GM12878 (cell line): ENCODE measurements around the gene PRMT1. TPM values are rescaled to one million over a fixed set of nuclear protein-coding genes. Genes with fewer than 3 reads are reported as not detected.
A peak's percentile ranks its signal among the peaks of the same experiment; 100 is the strongest.

ENCODE experiments used
- ATF2 ChIP-seq: IDR thresholded peaks from 2 replicates; pipeline ENCODE4 v1.6.1; 2012; ENCODE audit warnings: low read length, inconsistent platforms
- CBFB ChIP-seq: IDR thresholded peaks from 2 replicates; pipeline ENCODE4 v1.6.1; 2016; ENCODE audit warnings: antibody characterized with exemption, low read depth
- CHD1 ChIP-seq: IDR thresholded peaks from 2 replicates; pipeline ENCODE4 v1.6.1; 2012; ENCODE audit warnings: low read depth, low read length, improper control_type of control experiment
- EZH2 ChIP-seq: IDR thresholded peaks from 2 replicates; pipeline ENCODE4 v1.6.1; 2012; ENCODE audit warnings: low read depth, mild to moderate bottlenecking, control low read depth, inconsistent platforms, low read length, borderline replicate concordance; ENCODE audit not compliant: control insufficient read depth
- HDAC2 ChIP-seq: fragments of 200-600 bp; sonication (generic); IDR thresholded peaks from 2 replicates; pipeline ENCODE4 v1.6.1; 2017
- NR2C2 ChIP-seq: IDR thresholded peaks from 2 replicates; pipeline ENCODE4 v1.6.1; 2011; ENCODE audit warnings: borderline replicate concordance, low read depth; ENCODE audit not compliant: control insufficient read depth, insufficient read length
- PBX3 ChIP-seq: IDR thresholded peaks from 2 replicates; pipeline ENCODE4 v1.6.1; 2011; ENCODE audit warnings: mild to moderate bottlenecking, low read depth, low read length, moderate library complexity; ENCODE audit not compliant: insufficient replicate concordance
- PML ChIP-seq: IDR thresholded peaks from 2 replicates; pipeline ENCODE4 v1.6.1; 2012; ENCODE audit warnings: low read length, inconsistent platforms
- RBBP5 ChIP-seq: fragments of 200-600 bp; sonication (generic); conservative IDR thresholded peaks from 2 replicates; pipeline ENCODE4 v1.6.1; 2016
- RELB ChIP-seq: fragments of 450-650 bp; IDR thresholded peaks from 2 replicates; pipeline ENCODE4 v1.6.1; 2017; ENCODE audit warnings: low read depth, mild to moderate bottlenecking, moderate library complexity
- SREBF1 ChIP-seq: IDR thresholded peaks from 2 replicates; pipeline ENCODE4 v1.6.1; 2012; ENCODE audit warnings: mild to moderate bottlenecking, low read length
- ZBTB11 ChIP-seq: fragments of 450-650 bp; formaldehyde crosslinking; IDR thresholded peaks from 2 replicates; pipeline ENCODE4 v1.5.0; 2022; ENCODE audit warnings: mild to moderate bottlenecking, missing genetic modification characterization
- ZNF207 ChIP-seq: fragments of 450-650 bp; IDR thresholded peaks from 2 replicates; pipeline ENCODE4 v1.6.1; 2014; ENCODE audit warnings: antibody characterized with exemption, mild to moderate bottlenecking, borderline replicate concordance
- ZNF592 ChIP-seq: fragments of 450-650 bp; IDR thresholded peaks from 2 replicates; pipeline ENCODE4 v1.6.1; 2017; ENCODE audit warnings: mild to moderate bottlenecking, moderate library complexity
- polyA plus RNA-seq, 11 experiments: library from polyadenylated mRNA; depleted of rRNA in 4 of 11; unstranded in 6 of 11; stranded (reverse) in 5 of 11; fragments of >200 nt; fragmentation: Nextera tagmentation in 4 of 11; fragmentation: Illumina TruSeq in 1 of 11; extraction: Ambion mirVana in 4 of 11; extraction: Trizol in 1 of 11; gene quantifications; 1 replicate in 1 of 11; 2 replicates in 10 of 11; pipeline versions ENCODE4 v1.2.1 to v1.2.3, GENCODE V29; 2011 to 2016; ENCODE audit warnings: inconsistent platforms in 2 of 11, missing spikeins in 2 of 11, low read depth in 1 of 11
- total RNA-seq, 4 experiments: library from RNA; depleted of rRNA in 3 of 4; stranded (reverse); fragments of >200 nt in 3 of 4; fragmentation: Illumina TruSeq in 1 of 4; extraction: Trizol in 1 of 4; gene quantifications; 2 replicates each; pipeline versions ENCODE4 v1.2.1 to v1.2.3, GENCODE V29; 2013 to 2021
- TF ChIP-seq, protein P1 (sequence below): IDR thresholded peaks from 2 replicates; pipeline ENCODE4 v1.6.1; 2011; ENCODE audit warnings: low read depth, low read length, improper control_type of control experiment, borderline replicate concordance

The PRMT1 gene
- total and polyA plus RNA-seq, 10 of the 15 experiments (the other 5 are each of a cell fraction or from before 2014, with no cell fraction given), result 19.9 to 667 (median 444) TPM

- TF ChIP-seq RELB (peak; percentile 96), NR2C2 (no peak), ATF2 (no peak), PML (peak; percentile 97), RBBP5 (no peak), ZBTB11 (CRISPR knock-in tag) (no peak), ZNF592 (no peak), PBX3 (peak; percentile 8), HDAC2 (no peak), ZNF207 (peak; percentile 97), CBFB (peak; percentile 85), SREBF1 (peak; percentile 99), EZH2 (no peak), CHD1 (peak; percentile 98)
- TF ChIP-seq, protein P1, sequence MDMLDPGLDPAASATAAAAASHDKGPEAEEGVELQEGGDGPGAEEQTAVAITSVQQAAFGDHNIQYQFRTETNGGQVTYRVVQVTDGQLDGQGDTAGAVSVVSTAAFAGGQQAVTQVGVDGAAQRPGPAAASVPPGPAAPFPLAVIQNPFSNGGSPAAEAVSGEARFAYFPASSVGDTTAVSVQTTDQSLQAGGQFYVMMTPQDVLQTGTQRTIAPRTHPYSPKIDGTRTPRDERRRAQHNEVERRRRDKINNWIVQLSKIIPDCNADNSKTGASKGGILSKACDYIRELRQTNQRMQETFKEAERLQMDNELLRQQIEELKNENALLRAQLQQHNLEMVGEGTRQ, result no peak
Observed at GRCh38 chr19:49676136-49676783, 811 bp upstream of the PRMT1 start (continued).
